HG03045 (cell line): ENCODE results near the gene GRK4.
"Not testable (repeated sequence)": the region's sequence is repeated elsewhere in the genome, so short reads cannot be mapped to it uniquely, and the experiment has no call there.

ENCODE experiments used
- ATAC-seq: cut with Tn5 transposase; IDR thresholded peaks from one replicate; pipeline ENCODE4 v1.9.1; 2021; ENCODE audit warnings: mild to moderate bottlenecking, moderate library complexity; ENCODE audit not compliant: unreplicated experiment

The GRK4 gene

GRCh38 chr4:2930758-2931511 is 32.4 kb upstream of the GRK4 start:
- no peak for ATAC-seq

- peak; percentile 32 for ATAC-seq
Observed at GRCh38 chr4:2931512-2932301, 31.7 kb upstream of the GRK4 start.

- no peak for ATAC-seq
Observed at GRCh38 chr4:2932321-2932950, 30.9 kb upstream of the GRK4 start.

GRCh38 chr4:2932951-2933565 is 30.3 kb upstream of the GRK4 start:
- no peak for ATAC-seq

GRCh38 chr4:2933566-2934076 is 29.8 kb upstream of the GRK4 start:
- ATAC-seq: no peak

GRCh38 chr4:2934077-2934812 is 29.1 kb upstream of the GRK4 start:
- no peak for ATAC-seq

GRCh38 chr4:2934813-2935761 is 28.3 kb upstream of the GRK4 start:
- ATAC-seq: peak; percentile 40

GRCh38 chr4:2935762-2936743 is 27.3 kb upstream of the GRK4 start:
- ATAC-seq: no peak

GRCh38 chr4:2936773-2937145 is 26.6 kb upstream of the GRK4 start:
- ATAC-seq: no peak

- ATAC-seq: no peak
Observed at GRCh38 chr4:2937146-2937857, 26.1 kb upstream of the GRK4 start.

- no peak for ATAC-seq
Observed at GRCh38 chr4:2937986-2938385, 25.4 kb upstream of the GRK4 start.

GRCh38 chr4:2938411-2938810 is 25.0 kb upstream of the GRK4 start:
- not testable (repeated sequence) for ATAC-seq

- ATAC-seq: no peak
Observed at GRCh38 chr4:2938906-2939305, 24.5 kb upstream of the GRK4 start.

GRCh38 chr4:2939383-2940243 is 23.8 kb upstream of the GRK4 start:
- ATAC-seq: no peak

- ATAC-seq: no peak
Observed at GRCh38 chr4:2940267-2941137, 22.9 kb upstream of the GRK4 start.
